ENCODE results near the gene CTDNEP1.

GRCh38 chr17:7229504-7229903 is 22.0 kb downstream of the CTDNEP1 start:
- TF ChIP-seq CTCF (conservative IDR thresholded peaks at IDR 0.05) (no peak), ZFX (IDR thresholded peaks at IDR 0.05) (no peak)
